Ovary (tissue), 3 donors: ENCODE measurements around the gene SCTR.

Experiments
- CTCF ChIP-seq, 3 donors: fragments of 450-650 bp in 2 of 3; fragments of 200-600 bp in 1 of 3; IDR thresholded peaks; one replicate each; pipeline versions ENCODE4 v1.5.1 to v1.8.0; 2016 to 2022; ENCODE audit warnings: antibody characterized with exemption in 3 of 3, mild to moderate bottlenecking in 1 of 3
- POLR2A ChIP-seq: fragments of 450-650 bp; IDR thresholded peaks from one replicate; pipeline ENCODE4 v1.6.1; 2017; ENCODE audit warnings: antibody characterized with exemption, mild to moderate bottlenecking, moderate library complexity
- donor health status: DM: no; HTN: no; CAD: no.

GRCh38 chr2:119428488-119429224 lies 95.6 kb downstream of the SCTR start:
- TF ChIP-seq CTCF (IDR thresholded peaks at IDR 0.05) (no peak), POLR2A (no peak)
